HG03095 (cell line): ENCODE results near the gene FAM171A2.
A peak's percentile ranks its signal among the peaks of the same experiment; 100 is the strongest.

ENCODE experiments used
- ATAC-seq: cut with Tn5 transposase; IDR thresholded peaks from one replicate; pipeline ENCODE4 v1.9.1; 2021; ENCODE audit warnings: moderate library complexity; ENCODE audit not compliant: unreplicated experiment

The FAM171A2 gene

GRCh38 chr17:44361292-44362260 is 2.1 kb downstream of the FAM171A2 start:
- no peak for ATAC-seq

GRCh38 chr17:44360826-44361225 is 2.8 kb downstream of the FAM171A2 start:
- ATAC-seq: no peak

GRCh38 chr17:44360144-44360533 is 3.5 kb downstream of the FAM171A2 start:
- no peak for ATAC-seq

- no peak for ATAC-seq
These were observed 4.1 kb downstream of the FAM171A2 start for GRCh38 chr17:44359458-44360143.

- ATAC-seq: no peak
These were observed 4.6 kb downstream of the FAM171A2 start for GRCh38 chr17:44359006-44359405.

GRCh38 chr17:44358066-44358465 is 5.6 kb downstream of the FAM171A2 start:
- ATAC-seq: no peak

GRCh38 chr17:44356241-44356640 is 7.4 kb downstream of the FAM171A2 start:
- ATAC-seq: no peak

- no peak for ATAC-seq
These were observed 8.0 kb downstream of the FAM171A2 start for GRCh38 chr17:44355642-44356099.

GRCh38 chr17:44354582-44355561 is 8.8 kb downstream of the FAM171A2 start:
- ATAC-seq: no peak

GRCh38 chr17:44353672-44354331 is 9.9 kb downstream of the FAM171A2 start:
- ATAC-seq: no peak

GRCh38 chr17:44352828-44353671 is 10.6 kb downstream of the FAM171A2 start:
- ATAC-seq: no peak

- ATAC-seq: no peak
These were observed 11.5 kb downstream of the FAM171A2 start for GRCh38 chr17:44351961-44352827.

- ATAC-seq: no peak
These were observed 12.2 kb downstream of the FAM171A2 start for GRCh38 chr17:44351464-44351863.

GRCh38 chr17:44350733-44351226 is 12.9 kb downstream of the FAM171A2 start:
- ATAC-seq: no peak

GRCh38 chr17:44349553-44350070 is 14.0 kb downstream of the FAM171A2 start:
- ATAC-seq: no peak

- no peak for ATAC-seq
These were observed 14.7 kb downstream of the FAM171A2 start for GRCh38 chr17:44348988-44349364.

GRCh38 chr17:44348234-44348987 is 15.2 kb downstream of the FAM171A2 start:
- ATAC-seq: peak; percentile 38
